Left lung (tissue), 10 donors: ENCODE results near the gene ANKRD28. TPM values are rescaled to one million over a fixed set of nuclear protein-coding genes. Genes with fewer than 3 reads are reported as not detected.

Source experiments
- ATAC-seq: fragments of 200-7000 bp; cut with Tn5 transposase; one replicate; pipeline ENCODE4 v1.9.1; 2020; ENCODE audit warnings: moderate library complexity
- DNase-seq, 4 donors: peaks; one replicate each; pipeline ENCODE4 v3.0.0-alpha.2; 2013 to 2020
- H3K27ac ChIP-seq, 2 donors: fragments of 200-600 bp; sonication (generic) in 1 of 2; one replicate each; pipeline versions ENCODE4 v1.5.0 to v1.8.0; 2020 to 2021
- H3K27me3 ChIP-seq, 2 donors: fragments of 200-600 bp; sonication (generic) in 1 of 2; one replicate each; pipeline versions ENCODE4 v1.5.0 to v1.8.0; 2020 to 2021
- H3K36me3 ChIP-seq, 2 donors: fragments of 200-600 bp; sonication (generic) in 1 of 2; one replicate each; pipeline versions ENCODE4 v1.5.0 to v1.8.0; 2020 to 2021
- H3K4me1 ChIP-seq, 2 donors: fragments of 200-600 bp; one replicate each; pipeline ENCODE4 v1.8.0; 2021
- H3K4me3 ChIP-seq, 2 donors: fragments of 200-600 bp; sonication (generic) in 1 of 2; one replicate each; pipeline versions ENCODE4 v1.5.0 to v1.8.0; 2020 to 2021; ENCODE audit warnings: mild to moderate bottlenecking in 1 of 2
- H3K9me3 ChIP-seq, 2 donors: fragments of 200-600 bp; sonication (generic) in 1 of 2; one replicate each; pipeline versions ENCODE4 v1.5.0 to v1.8.0; 2020 to 2021
- CTCF ChIP-seq, 2 donors: fragments of 200-600 bp; sonication (generic) in 1 of 2; IDR thresholded peaks; one replicate each; pipeline versions ENCODE4 v1.5.0 to v1.8.0; 2021; ENCODE audit warnings: antibody characterized with exemption in 2 of 2
- intact Hi-C, 2 donors: fragments of 100-400 bp; cut with DNase I; formaldehyde crosslinking; loops; one replicate each; pipeline versions ENCODE4 v1.11.2 to v1.14.2; 2022
- polyA plus RNA-seq, 6 donors: library from polyadenylated mRNA; unstranded; fragments of 120-200 nt; gene quantifications; one replicate each; pipeline ENCODE4 v1.2.1, GENCODE V29; 2013; ENCODE audit not compliant: insufficient read length in 6 of 6
- total RNA-seq, 2 donors: library from RNA; stranded (reverse); fragmentation: NEBNext Ultra II Directional; extraction: Animal tissue kit (Norgen Biotek cat#: 25700); gene quantifications; one replicate each; pipeline ENCODE4 v1.2.1, GENCODE V29; 2021
- donor health status: DM: no; HTN: yes; CAD: no.
- donor health status: DM: no; HTN: no; CAD: no.

The ANKRD28 gene
- total and polyA plus RNA-seq, 8 donors, result 36.6 to 60.0 (median 47.2) TPM

GRCh38 chr3:15708882-15709677 is 88.7 kb downstream of the ANKRD28 start:
- TF ChIP-seq CTCF (IDR thresholded peaks at IDR 0.05), result no peak
- no peak for ATAC-seq

GRCh38 chr3:15707779-15708178 is 90.0 kb downstream of the ANKRD28 start:
- Histone ChIP-seq H3K4me1 (peaks cover 0 to 5% of the 10 kb centered on the region in 2 donors), H3K27me3 (no peaks in the 10 kb centered on the region), H3K4me3 (no peak overlapping the region), H3K9me3 (no peaks in the 10 kb centered on the region), H3K27ac (no peak overlapping the region), H3K36me3 (peaks cover 0 to 66% of the 10 kb centered on the region in 2 donors)
- TF ChIP-seq CTCF (IDR thresholded peaks at IDR 0.05), result no peak
- ATAC-seq (no peak), DNase-seq (no peak)
- intact Hi-C loops, result no loop called here

More at GRCh38 chr3:15708882-15709677, 88.7 kb downstream of the ANKRD28 start:
- intact Hi-C loops, result no loop called here
- Histone ChIP-seq H3K27ac (no peak overlapping the region), H3K4me3 (no peak overlapping the region), H3K9me3 (no peaks in the 10 kb centered on the region), H3K27me3 (no peaks in the 10 kb centered on the region), H3K36me3 (peaks cover 0 to 71% of the 10 kb centered on the region in 2 donors), H3K4me1 (peaks cover 0 to 5% of the 10 kb centered on the region in 2 donors)
- no peak for DNase-seq

GRCh38 chr3:15703346-15703745 is 94.4 kb downstream of the ANKRD28 start:
- Histone ChIP-seq H3K4me1 (no peaks in the 10 kb centered on the region), H3K4me3 (no peak overlapping the region), H3K36me3 (peaks cover 0 to 34% of the 10 kb centered on the region in 2 donors), H3K9me3 (no peaks in the 10 kb centered on the region), H3K27ac (no peak overlapping the region), H3K27me3 (no peaks in the 10 kb centered on the region)
- ATAC-seq (no peak), DNase-seq (no peak)
- no peak for TF ChIP-seq CTCF (IDR thresholded peaks at IDR 0.05)
- intact Hi-C loops, result no loop called here

GRCh38 chr3:15694628-15695027 is 103.2 kb downstream of the ANKRD28 start:
- H3K27ac ChIP-seq, result no peak overlapping the region
- no peak overlapping the region for H3K4me3 ChIP-seq
- H3K9me3 ChIP-seq, result no peaks in the 10 kb centered on the region
- DNase-seq (no peak), ATAC-seq (no peak)
- H3K27me3 ChIP-seq, result no peaks in the 10 kb centered on the region
- no peaks in the 10 kb centered on the region for H3K4me1 ChIP-seq
- no peak for TF ChIP-seq CTCF (IDR thresholded peaks at IDR 0.05)
- intact Hi-C loops, result no loop called here
- peaks cover 0 to 52% of the 10 kb centered on the region in 2 donors for H3K36me3 ChIP-seq

GRCh38 chr3:15693355-15693754 is 104.4 kb downstream of the ANKRD28 start:
- Histone ChIP-seq H3K27me3 (no peaks in the 10 kb centered on the region), H3K4me1 (no peaks in the 10 kb centered on the region), H3K36me3 (peaks cover 0 to 65% of the 10 kb centered on the region in 2 donors), H3K27ac (no peak overlapping the region), H3K9me3 (no peaks in the 10 kb centered on the region), H3K4me3 (no peak overlapping the region)
- intact Hi-C loops, result no loop called here
- ATAC-seq (no peak), DNase-seq (no peak)
- no peak for TF ChIP-seq CTCF (IDR thresholded peaks at IDR 0.05)
